Stimulated activated CD4-positive, alpha-beta T cell treated with anti-CD3 and anti-CD28 coated beads, Interleukin-1b, Interleukin-23, amount 100 ng/mL, for 4 hours (primary cell): ENCODE data around the gene COA7.
"Not testable (repeated sequence)": the region's sequence is repeated elsewhere in the genome, so short reads cannot be mapped to it uniquely, and the experiment has no call there.

Source experiments
- DNase-seq, 2 donors: peaks; one replicate each; pipeline ENCODE4 v3.0.0-alpha.2; 2020; ENCODE audit warnings: low read depth in 2 of 2

Gene COA7

GRCh38 chr1:52706136-52706670 is 8.1 kb upstream of the COA7 start:
- DNase-seq: no peak

GRCh38 chr1:52702886-52703787 is 5.0 kb upstream of the COA7 start:
- peak; percentile 61 to 62 for DNase-seq

GRCh38 chr1:52695627-52696026 is 2.5 kb downstream of the COA7 start:
- DNase-seq: no peak

GRCh38 chr1:52693843-52694242 is 4.3 kb downstream of the COA7 start:
- no peak for DNase-seq

DNA sequence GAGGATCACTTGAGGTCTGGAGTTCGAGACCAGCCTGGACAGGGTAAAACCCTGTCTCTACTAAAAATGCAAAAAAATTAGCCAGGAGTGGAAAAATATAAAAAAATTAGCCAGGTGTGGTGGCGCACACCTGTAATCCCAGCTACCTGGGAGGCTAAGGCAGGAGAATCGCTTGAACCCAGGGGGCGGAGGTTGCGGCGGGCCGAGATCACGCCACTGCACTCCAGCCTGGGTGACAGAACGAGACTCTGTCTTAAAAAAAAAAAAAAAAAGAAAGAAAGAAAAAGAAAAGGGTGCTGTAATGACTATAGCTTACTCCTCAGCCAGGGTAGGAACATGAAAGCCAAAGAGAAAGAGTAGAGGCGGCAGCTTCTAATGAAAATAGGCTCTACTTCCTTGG is 4.8 kb downstream of the COA7 start:
- not testable (repeated sequence) for DNase-seq

DNA sequence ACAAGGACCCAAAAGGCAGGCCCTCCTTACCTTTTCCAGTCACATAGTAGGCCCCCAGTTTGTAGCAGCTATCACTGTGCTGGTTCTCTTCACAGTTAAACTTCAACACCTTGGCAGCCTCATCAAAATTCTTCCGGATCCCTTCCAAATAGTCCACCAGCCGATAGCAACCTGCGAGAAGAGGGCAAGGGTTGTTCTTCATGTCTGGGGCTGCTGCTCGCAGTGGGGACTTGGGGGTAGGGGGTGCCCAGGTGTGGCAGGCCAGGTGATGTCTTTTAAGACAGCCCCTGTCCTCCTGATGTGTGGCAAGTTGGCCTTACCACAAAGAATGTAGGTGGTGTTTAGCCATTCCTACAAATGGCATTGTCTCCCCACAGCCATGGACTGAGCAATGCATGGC is 5.5 kb downstream of the COA7 start:
- DNase-seq: no peak

GRCh38 chr1:52691821-52692220 is 6.3 kb downstream of the COA7 start:
- DNase-seq: no peak

GRCh38 chr1:52686830-52687229 is 11.3 kb downstream of the COA7 start:
- DNase-seq: no peak

GRCh38 chr1:52686261-52686751 is 11.8 kb downstream of the COA7 start:
- DNase-seq: peak; percentile 62 to 64

DNA sequence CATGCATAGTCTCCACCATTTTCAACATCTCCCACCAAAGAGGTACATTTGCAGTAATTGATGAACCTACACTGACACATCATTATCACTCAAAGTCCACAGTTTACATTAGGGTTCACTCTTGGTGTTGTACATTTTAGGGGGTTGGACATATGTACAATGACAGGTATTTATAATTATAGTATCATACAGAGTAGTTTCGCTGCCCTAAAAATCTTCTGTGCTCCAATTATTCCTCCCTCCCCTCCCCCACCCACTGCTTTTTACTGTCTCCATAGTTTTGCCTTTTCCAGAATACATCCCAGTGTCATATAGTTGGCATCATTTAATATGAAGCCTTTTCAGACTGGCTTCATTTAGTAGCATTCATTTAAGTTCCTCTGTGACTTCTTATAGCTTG is 13.6 kb downstream of the COA7 start:
- DNase-seq: no peak

DNA sequence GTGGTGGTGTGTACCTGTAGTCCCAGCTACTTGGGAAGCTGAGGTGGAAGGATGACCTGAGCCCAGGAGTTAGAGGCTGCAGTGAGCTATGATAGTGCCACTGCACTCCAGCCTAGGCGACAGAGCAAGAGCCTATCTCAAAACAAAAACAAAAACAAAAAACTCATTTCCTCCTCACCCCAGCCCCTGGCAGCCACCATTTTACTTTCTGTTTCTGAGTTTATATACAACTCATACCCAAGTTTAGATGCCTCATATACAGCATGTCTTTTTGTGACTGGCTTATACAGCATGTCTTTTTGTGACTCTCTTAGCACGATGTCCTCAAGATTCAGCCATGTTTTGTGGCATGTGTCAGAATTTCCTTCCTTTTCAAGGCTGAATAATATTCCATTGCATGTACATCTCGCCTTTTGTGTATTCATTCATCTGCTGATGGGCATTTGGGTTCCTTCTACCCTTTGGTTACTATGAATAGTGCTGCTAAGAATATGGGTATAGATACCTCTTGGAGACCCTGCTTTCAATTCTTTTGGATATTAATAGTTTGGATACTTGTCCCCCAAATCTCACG is 14.7 kb downstream of the COA7 start:
- DNase-seq: no peak

DNA sequence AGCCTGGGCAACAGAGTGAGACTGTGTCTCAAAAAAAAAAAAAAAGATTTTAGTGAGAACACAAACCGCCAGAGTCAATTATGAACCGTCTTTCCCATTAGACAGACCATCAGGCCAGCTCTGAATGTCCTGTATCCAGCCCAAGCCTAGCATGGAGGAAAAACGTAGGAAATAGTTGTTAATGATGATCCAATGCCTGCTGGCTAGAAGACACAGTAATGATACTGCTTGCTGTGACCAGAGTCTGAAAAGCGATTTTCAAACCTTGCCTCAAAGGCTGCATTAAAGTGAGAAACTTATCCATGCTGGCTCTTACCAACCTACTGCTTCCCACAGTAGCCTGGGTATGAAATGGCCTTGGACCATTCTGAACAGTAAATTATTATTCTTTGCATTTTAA is 17.0 kb downstream of the COA7 start:
- no peak for DNase-seq

- no peak for DNase-seq
Observed at GRCh38 chr1:52680353-52680752, 17.8 kb downstream of the COA7 start.

DNA sequence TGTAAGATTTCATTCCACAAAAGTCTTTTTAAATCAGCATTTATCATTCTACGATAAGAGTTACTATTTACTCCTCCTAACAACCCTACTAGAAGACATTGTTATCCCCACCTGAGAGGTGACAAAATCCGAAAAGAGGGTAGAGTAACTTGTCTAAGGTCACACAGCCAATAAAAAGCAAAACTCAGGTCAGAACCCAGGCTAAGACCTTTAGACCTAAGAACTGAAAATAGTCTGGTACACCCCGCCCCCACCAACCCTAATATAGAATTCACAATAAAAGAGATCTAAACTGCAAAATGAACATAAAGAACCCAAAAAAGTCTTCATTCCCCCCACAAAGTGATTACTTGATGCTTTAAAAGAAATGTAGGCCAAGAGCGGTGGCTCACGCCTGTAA is 18.6 kb downstream of the COA7 start:
- no peak for DNase-seq

DNA sequence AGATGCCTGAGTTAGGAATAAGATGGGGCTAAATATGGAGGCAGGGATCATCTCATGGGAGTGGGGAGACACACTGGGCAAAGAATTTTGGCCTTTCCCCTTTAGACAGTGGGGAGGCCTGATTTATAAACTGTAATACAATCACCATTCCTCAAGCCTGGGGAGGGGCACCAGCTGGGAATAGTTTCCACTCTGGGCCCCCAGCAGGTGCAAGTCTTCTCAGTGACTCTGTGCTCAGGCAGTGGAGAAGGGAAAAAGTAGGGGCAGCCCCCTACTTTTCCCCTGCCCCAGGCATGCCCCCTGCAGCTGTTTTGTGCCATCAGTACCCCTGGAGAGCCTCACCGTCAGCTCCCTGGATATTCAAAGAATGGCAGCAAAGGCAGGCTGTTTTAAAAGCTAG is 19.1 kb downstream of the COA7 start:
- no peak for DNase-seq

DNA sequence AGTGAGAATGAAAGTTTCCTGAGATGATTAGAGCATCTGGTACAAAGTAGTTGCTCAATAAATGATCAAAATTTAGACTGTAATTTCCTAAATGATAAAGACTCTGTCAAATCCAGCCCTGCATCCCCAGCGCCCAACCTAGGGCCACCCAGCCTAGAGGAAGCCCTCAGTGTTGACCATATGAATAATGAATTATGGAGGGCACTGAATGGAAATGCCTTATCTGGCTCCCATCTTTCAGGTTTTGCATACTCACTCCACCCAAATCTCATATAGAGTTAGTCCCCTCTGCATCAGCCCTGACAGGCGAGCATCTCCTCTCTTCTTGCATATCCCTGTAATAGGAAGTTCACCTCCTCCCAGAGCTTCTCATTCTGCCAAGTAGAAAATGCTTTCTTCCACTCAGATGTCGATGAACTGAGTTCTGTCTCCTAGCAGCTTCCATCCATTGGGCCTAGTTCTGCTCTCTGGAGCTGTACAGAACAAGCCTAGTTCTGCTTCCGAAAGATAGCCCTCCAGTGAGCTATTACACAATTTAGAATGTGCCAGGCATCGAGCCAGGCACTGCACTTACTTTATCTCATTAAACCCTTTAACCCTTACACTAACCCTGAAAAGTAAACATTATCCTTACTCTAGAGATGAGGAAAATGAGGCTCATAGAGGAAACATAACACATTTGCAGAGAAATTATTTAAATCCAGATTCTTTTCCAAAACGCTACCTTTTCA is 20.9 kb downstream of the COA7 start:
- DNase-seq: no peak

- no peak for DNase-seq
Observed at GRCh38 chr1:52676249-52676903, 21.8 kb downstream of the COA7 start.

- no peak for DNase-seq
Observed at GRCh38 chr1:52674497-52675384, 23.4 kb downstream of the COA7 start.

DNA sequence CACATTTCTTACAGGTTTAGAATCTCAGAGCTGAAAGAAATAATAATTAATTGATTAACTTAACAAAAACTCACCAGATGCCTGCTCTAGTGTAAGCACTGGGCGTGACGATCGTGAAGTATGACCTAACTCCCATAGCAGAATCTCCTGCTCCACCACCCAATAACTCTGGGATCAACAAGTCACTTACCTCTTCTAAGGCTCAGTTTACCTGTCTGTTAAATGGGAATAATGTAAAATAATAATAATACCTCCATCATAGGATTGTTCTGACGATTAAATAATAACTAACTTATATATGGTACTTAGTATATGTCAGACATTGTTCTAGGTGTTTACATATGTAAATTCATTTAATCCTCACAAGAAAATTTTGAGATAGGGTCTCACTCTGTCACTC is 24.6 kb downstream of the COA7 start:
- no peak for DNase-seq

- DNase-seq: no peak
Observed at GRCh38 chr1:52672946-52673345, 25.2 kb downstream of the COA7 start.

- no peak for DNase-seq
Observed at GRCh38 chr1:52670604-52671003, 27.5 kb downstream of the COA7 start.
